GM12801 (cell line): ENCODE data around the gene GPC3.

Experiments used
- CTCF ChIP-seq: IDR thresholded peaks from one replicate; pipeline ENCODE4 v1.5.1; 2011; ENCODE audit warnings: control low read depth; ENCODE audit not compliant: insufficient read length; ENCODE audit errors: extremely low read depth

GPC3 gene

GRCh38 chrX:133783274-133783673 lies 202.1 kb downstream of the GPC3 start:
- no peak for TF ChIP-seq CTCF

- no peak for TF ChIP-seq CTCF
Measured at GRCh38 chrX:133781174-133781573, 204.2 kb downstream of the GPC3 start.

GRCh38 chrX:133776072-133776471 lies 209.3 kb downstream of the GPC3 start:
- no peak for TF ChIP-seq CTCF

GRCh38 chrX:133774807-133775206 lies 210.6 kb downstream of the GPC3 start:
- TF ChIP-seq CTCF: no peak

- no peak for TF ChIP-seq CTCF
Measured at GRCh38 chrX:133771086-133771646, 214.2 kb downstream of the GPC3 start.

- TF ChIP-seq CTCF: no peak
Measured at GRCh38 chrX:133754657-133755056, 230.7 kb downstream of the GPC3 start.

- no peak for TF ChIP-seq CTCF
Measured at GRCh38 chrX:133749951-133750350, 235.4 kb downstream of the GPC3 start.
